HCT116 (cell line): ENCODE measurements around the gene SCRN2. TPM values are rescaled to one million over a fixed set of nuclear protein-coding genes. Genes with fewer than 3 reads are reported as not detected.

Experiments used
- ATAC-seq: fragments of 200-7000 bp; cut with Tn5 transposase; 2 replicates; pipeline ENCODE4 v1.9.1; 2020; ENCODE audit warnings: mild to moderate bottlenecking, moderate library complexity
- BruUV-seq: library from RNA; stranded (reverse); fragments of 400-500 nt; replicated peaks from 2 replicates; lab custom pipeline; 2021; lab: Mats Ljungman, UMichigan
- CTCF ChIA-PET: fragments of 300-600 bp; sonication (Branson Sonifier 250); formaldehyde crosslinking; loops from one replicate; lab custom pipeline; 2021; ENCODE audit warnings: antibody characterized with exemption; lab: Charles Lee
- POLR2A ChIA-PET: fragments of 300-600, 350-600 bp; sonication (Branson Sonifier 250); formaldehyde crosslinking; loops from one replicate; lab custom pipeline; 2021; ENCODE audit warnings: antibody characterized with exemption; lab: Charles Lee
- RAD21 ChIA-PET, 2 experiments: fragments of 300-600 bp; sonication (Branson Sonifier 250); formaldehyde crosslinking; loops; one replicate each; lab custom pipeline; 2023; ENCODE audit warnings: low total read pairs in 2 of 2; ENCODE audit not compliant: uncharacterized antibody in 2 of 2, unreplicated experiment in 2 of 2, low non-redundant PET in 1 of 2; lab: Charles Lee
- DNase-seq: peaks from one replicate; pipeline ENCODE4 v3.0.0-alpha.2; 2010; ENCODE audit warnings: low read depth, low spot score
- H2AFZ ChIP-seq: fragments of 200-600 bp; shearing (Covaris generic), sonication (generic); 2 replicates; pipeline ENCODE4 v1.6.1; 2017; ENCODE audit warnings: low read depth, mixed run types, mixed read lengths, antibody characterized with exemption, low read length; ENCODE audit not compliant: poor library complexity, severe bottlenecking
- H3K27ac ChIP-seq: 2 replicates; pipeline ENCODE4 v1.5.1; 2012; ENCODE audit warnings: low read depth, low read length
- H3K27me3 ChIP-seq: fragments of 200-600 bp; sonication (generic); 2 replicates; pipeline ENCODE4 v1.6.1; 2016; ENCODE audit warnings: mixed run types, low read length, mixed read lengths; ENCODE audit not compliant: insufficient read depth
- H3K36me3 ChIP-seq, 2 experiments: fragments of 200-500 bp in 1 of 2; fragments of 200-600 bp in 1 of 2; sonication (Bioruptor generic) in 1 of 2; sonication (generic) in 1 of 2; 2 replicates each; pipeline versions ENCODE4 v1.5.1 to v1.6.1; 2014 to 2016; ENCODE audit warnings: low read length in 2 of 2, inconsistent platforms in 1 of 2, mixed read lengths in 1 of 2, mixed run types in 1 of 2; ENCODE audit not compliant: insufficient read depth in 2 of 2, control insufficient read depth in 1 of 2
- H3K4me1 ChIP-seq, 2 experiments: fragments of 200-600 bp in 1 of 2; sonication (generic) in 1 of 2; 2 replicates each; pipeline versions ENCODE4 v1.5.1 to v1.6.1; 2012 to 2017; ENCODE audit warnings: low read length in 2 of 2, inconsistent platforms in 1 of 2, mild to moderate bottlenecking in 1 of 2, mixed read lengths in 1 of 2, mixed run types in 1 of 2, moderate library complexity in 1 of 2; ENCODE audit not compliant: insufficient read depth in 2 of 2, control insufficient read depth in 1 of 2
- H3K4me2 ChIP-seq: fragments of 200-600 bp; sonication (generic); 2 replicates; pipeline ENCODE4 v1.6.1; 2017; ENCODE audit warnings: mixed run types, low read length, mixed read lengths
- H3K4me3 ChIP-seq, 2 experiments: fragments of 200-600 bp in 1 of 2; sonication (generic) in 1 of 2; replicated peaks in 1 of 2; 2 replicates each; pipeline ENCODE4 v1.5.1; 2011 to 2016; ENCODE audit warnings: low read length in 2 of 2, control low read depth in 1 of 2, low read depth in 1 of 2, mild to moderate bottlenecking in 1 of 2, mixed read lengths in 1 of 2, mixed run types in 1 of 2
- H3K79me2 ChIP-seq: fragments of 200-600 bp; sonication (generic); 2 replicates; pipeline ENCODE4 v1.6.1; 2017; ENCODE audit warnings: mild to moderate bottlenecking, mixed run types, low read length, moderate library complexity, mixed read lengths; ENCODE audit not compliant: insufficient read depth
- H3K9ac ChIP-seq: fragments of 200-600 bp; sonication (generic); 2 replicates; pipeline ENCODE4 v1.6.1; 2016; ENCODE audit warnings: low read length, mixed read lengths
- H3K9me2 ChIP-seq: fragments of 200-600 bp; sonication (generic), shearing (Covaris generic); 2 replicates; pipeline ENCODE4 v1.6.1; 2017; ENCODE audit warnings: mixed run types, mild to moderate bottlenecking, moderate library complexity; ENCODE audit not compliant: insufficient read depth
- H3K9me3 ChIP-seq, 2 experiments: fragments of 200-500 bp in 1 of 2; fragments of 200-600 bp in 1 of 2; sonication (Bioruptor generic) in 1 of 2; sonication (generic) in 1 of 2; 2 replicates each; pipeline ENCODE4 v1.6.1; 2014 to 2017; ENCODE audit warnings: low read length in 2 of 2, mixed read lengths in 2 of 2, inconsistent platforms in 1 of 2, low read depth in 1 of 2, mild to moderate bottlenecking in 1 of 2, mixed run types in 1 of 2, moderate library complexity in 1 of 2; ENCODE audit not compliant: control insufficient read depth in 1 of 2, insufficient read depth in 1 of 2
- H4K20me1 ChIP-seq: fragments of 200-600 bp; sonication (generic), shearing (Covaris generic); 2 replicates; pipeline ENCODE4 v1.6.1; 2017; ENCODE audit warnings: mixed run types, mild to moderate bottlenecking, moderate library complexity; ENCODE audit not compliant: insufficient read depth
- EGR1 ChIP-seq: IDR thresholded peaks from 2 replicates; pipeline ENCODE4 v1.6.1; 2012; ENCODE audit warnings: low read depth
- ELF1 ChIP-seq: IDR thresholded peaks from 2 replicates; pipeline ENCODE4 v1.6.1; 2012; ENCODE audit warnings: low read depth, borderline replicate concordance
- EZH2 ChIP-seq: fragments of 200-600 bp; sonication (generic); IDR thresholded peaks from 2 replicates; pipeline ENCODE4 v1.6.1; 2017; ENCODE audit warnings: antibody characterized with exemption, mixed run types
- POLR2AphosphoS5 ChIP-seq: IDR thresholded peaks from 2 replicates; pipeline ENCODE4 v1.6.1; 2011; ENCODE audit warnings: mild to moderate bottlenecking, low read depth, low read length, moderate library complexity
- RAD21 ChIP-seq: IDR thresholded peaks from 2 replicates; pipeline ENCODE4 v1.6.1; 2012; ENCODE audit warnings: low read depth, mild to moderate bottlenecking
- ZBTB33 ChIP-seq: IDR thresholded peaks from 2 replicates; pipeline ENCODE4 v1.6.1; 2011; ENCODE audit warnings: mild to moderate bottlenecking, low read length, moderate library complexity; ENCODE audit not compliant: insufficient replicate concordance; ENCODE audit errors: extremely low read depth
- intact Hi-C: fragments of 100-400 bp; cut with micrococcal nuclease; formaldehyde crosslinking; loops from 2 replicates; pipeline ENCODE4 v1.10.0; 2022
- total RNA-seq: library from RNA; stranded (reverse); gene quantifications from one replicate; pipeline ENCODE4 v1.2.1, GENCODE V29; 2021; ENCODE audit not compliant: unreplicated experiment

The SCRN2 gene
- total RNA-seq, 1 experiment from 2014 or later, result 53.2 TPM

- H3K27ac ChIP-seq, result no peak overlapping the region
- intact Hi-C loops, result no loop called here
These were observed 21.6 kb downstream of the SCRN2 start for GRCh38 chr17:47819475-47819874.

GRCh38 chr17:47818002-47818695 lies 22.9 kb downstream of the SCRN2 start:
- TF ChIP-seq RAD21 (no peak), POLR2AphosphoS5 (no peak), EGR1 (no peak), ELF1 (no peak)
- H3K79me2 ChIP-seq, result no peaks in the 10 kb centered on the region
- H3K9me3 ChIP-seq, result no peaks in the 10 kb centered on the region
- intact Hi-C loops, result no loop called here
- peaks cover 16 to 27% of the 10 kb centered on the region in 2 experiments for H3K4me1 ChIP-seq
- DNase-seq (no peak), ATAC-seq (no peak)
- H3K4me3 ChIP-seq, result no peak overlapping the region
- H3K36me3 ChIP-seq, result peaks cover 0 to 2% of the 10 kb centered on the region in 2 experiments; a peak in 2 of 4 replicates
- H3K27ac ChIP-seq, result no peak overlapping the region
- H2AFZ ChIP-seq, result no peak overlapping the region
- H4K20me1 ChIP-seq, result no peaks in the 10 kb centered on the region
- RAD21 ChIA-PET, result no interaction called here
- no peaks in the 10 kb centered on the region for H3K9me2 ChIP-seq
- CTCF ChIA-PET, result no interaction called here
- no peaks in the 10 kb centered on the region for H3K27me3 ChIP-seq
- BruUV-seq, result no TSS peak
- H3K4me2 ChIP-seq, result no peak overlapping the region
- POLR2A ChIA-PET, result interaction anchor here (1.4 kb wide), 1 partner anchor 13 kb away, joined by 3 read pairs; the partner anchor contains the start of genes LRRC46 and MRPL10
- no peak overlapping the region for H3K9ac ChIP-seq

More at GRCh38 chr17:47819475-47819874, 21.6 kb downstream of the SCRN2 start:
- no peak overlapping the region for H3K9ac ChIP-seq
- H3K4me2 ChIP-seq, result no peak overlapping the region
- no peaks in the 10 kb centered on the region for H3K27me3 ChIP-seq
- no peak overlapping the region for H3K4me3 ChIP-seq
- ChIA-PET RAD21 (no interaction called here), POLR2A (no interaction called here), CTCF (interaction anchor here (1.3 kb wide), 1 partner anchor 169 kb away, joined by 3 read pairs; no protein-coding TSS in a partner anchor)
- H2AFZ ChIP-seq, result no peak overlapping the region
- DNase-seq, result no peak
- peaks cover 16 to 27% of the 10 kb centered on the region in 2 experiments for H3K4me1 ChIP-seq
- no peak for ATAC-seq
- no peaks in the 10 kb centered on the region for H3K79me2 ChIP-seq
- H4K20me1 ChIP-seq, result no peaks in the 10 kb centered on the region
- no peaks in the 10 kb centered on the region for H3K9me2 ChIP-seq
- H3K36me3 ChIP-seq, result peaks cover 7 to 11% of the 10 kb centered on the region in 2 experiments; a peak in 3 of 4 replicates
- no peaks in the 10 kb centered on the region for H3K9me3 ChIP-seq
- BruUV-seq, result no TSS peak
- TF ChIP-seq EZH2, result no peak
- no peak for TF ChIP-seq ZBTB33
